Kidney epithelial cell (primary cell): Measurements from ENCODE around the gene PLXDC1. TPM values are rescaled to one million over a fixed set of nuclear protein-coding genes. Genes with fewer than 3 reads are reported as not detected.
"Not testable (repeated sequence)": the region's sequence is repeated elsewhere in the genome, so short reads cannot be mapped to it uniquely, and the experiment has no call there.

ENCODE experiments used
- DNase-seq: peaks from one replicate; pipeline ENCODE4 v3.0.0-alpha.2; 2010; ENCODE audit warnings: low read depth
- H3K27me3 ChIP-seq: 2 replicates; pipeline ENCODE4 v1.6.0; 2011; ENCODE audit warnings: low read length; ENCODE audit not compliant: control insufficient read depth, insufficient read depth
- H3K36me3 ChIP-seq: 2 replicates; pipeline ENCODE4 v1.5.1; 2011; ENCODE audit warnings: low read length; ENCODE audit not compliant: control insufficient read depth, insufficient read depth
- H3K4me3 ChIP-seq: 2 replicates; pipeline ENCODE4 v1.5.1; 2011; ENCODE audit warnings: low read depth, mild to moderate bottlenecking, control low read depth, low read length
- total RNA-seq: library from RNA; depleted of rRNA; stranded (reverse); fragments of >200 nt; gene quantifications from 2 replicates; pipeline ENCODE4 v1.2.3, GENCODE V29; 2015
- TF ChIP-seq, protein P1 (sequence below): IDR thresholded peaks from 2 replicates; pipeline ENCODE4 v1.5.1; 2011; ENCODE audit warnings: mild to moderate bottlenecking, moderate library complexity, low read length, control low read depth, inconsistent platforms; ENCODE audit not compliant: insufficient read depth, poor library complexity, severe bottlenecking

Gene PLXDC1
- total RNA-seq, 1 donor from 2014 or later: 0.67 TPM

DNA sequence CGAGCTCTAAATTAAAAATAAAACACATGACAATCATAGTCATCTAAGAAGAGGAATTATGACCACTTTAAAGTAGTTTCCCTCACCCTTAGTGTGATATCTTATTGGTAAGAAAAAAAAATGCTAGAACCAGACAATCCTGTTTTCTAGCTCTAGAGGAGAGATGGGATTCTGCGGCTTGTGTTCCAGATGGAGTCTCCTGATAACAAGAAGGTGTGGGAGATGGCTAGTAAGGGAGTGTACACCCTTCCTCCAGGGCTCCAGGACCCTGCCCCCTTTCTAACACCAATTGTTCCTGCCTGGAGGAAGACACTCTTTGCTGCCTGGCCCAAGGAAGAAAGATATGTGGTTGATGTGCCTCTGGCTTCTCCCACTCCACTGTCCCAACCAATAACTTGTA lies 115.4 kb downstream of the PLXDC1 start:
- TF ChIP-seq, protein P1, sequence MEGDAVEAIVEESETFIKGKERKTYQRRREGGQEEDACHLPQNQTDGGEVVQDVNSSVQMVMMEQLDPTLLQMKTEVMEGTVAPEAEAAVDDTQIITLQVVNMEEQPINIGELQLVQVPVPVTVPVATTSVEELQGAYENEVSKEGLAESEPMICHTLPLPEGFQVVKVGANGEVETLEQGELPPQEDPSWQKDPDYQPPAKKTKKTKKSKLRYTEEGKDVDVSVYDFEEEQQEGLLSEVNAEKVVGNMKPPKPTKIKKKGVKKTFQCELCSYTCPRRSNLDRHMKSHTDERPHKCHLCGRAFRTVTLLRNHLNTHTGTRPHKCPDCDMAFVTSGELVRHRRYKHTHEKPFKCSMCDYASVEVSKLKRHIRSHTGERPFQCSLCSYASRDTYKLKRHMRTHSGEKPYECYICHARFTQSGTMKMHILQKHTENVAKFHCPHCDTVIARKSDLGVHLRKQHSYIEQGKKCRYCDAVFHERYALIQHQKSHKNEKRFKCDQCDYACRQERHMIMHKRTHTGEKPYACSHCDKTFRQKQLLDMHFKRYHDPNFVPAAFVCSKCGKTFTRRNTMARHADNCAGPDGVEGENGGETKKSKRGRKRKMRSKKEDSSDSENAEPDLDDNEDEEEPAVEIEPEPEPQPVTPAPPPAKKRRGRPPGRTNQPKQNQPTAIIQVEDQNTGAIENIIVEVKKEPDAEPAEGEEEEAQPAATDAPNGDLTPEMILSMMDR: no peak
- Histone ChIP-seq H3K36me3 (no peaks in the 10 kb centered on the region), H3K27me3 (no peaks in the 10 kb centered on the region), H3K4me3 (no peak overlapping the region)
- no peak for DNase-seq

DNA sequence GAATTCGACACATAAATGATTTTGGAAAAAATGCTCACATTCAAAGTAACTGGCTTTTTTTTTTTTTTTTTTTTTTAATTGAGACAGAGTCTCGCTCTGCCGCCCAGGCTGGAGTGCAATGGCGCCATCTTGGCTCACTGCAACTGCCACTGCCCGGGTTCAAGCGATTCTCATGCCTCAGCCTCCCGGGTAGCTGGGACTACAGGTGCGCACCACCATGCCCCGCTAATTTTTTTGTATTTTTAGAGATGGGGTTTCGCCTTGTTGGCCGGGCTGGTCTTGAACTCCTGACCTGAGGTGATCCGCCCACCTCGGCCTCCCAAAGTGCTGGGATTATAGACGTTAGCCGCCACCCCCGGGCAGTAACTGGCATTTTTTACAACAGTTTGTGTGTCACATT lies 115.9 kb downstream of the PLXDC1 start:
- not testable (repeated sequence) for H3K27me3 ChIP-seq, H3K36me3 ChIP-seq, H3K4me3 ChIP-seq, DNase-seq

DNA sequence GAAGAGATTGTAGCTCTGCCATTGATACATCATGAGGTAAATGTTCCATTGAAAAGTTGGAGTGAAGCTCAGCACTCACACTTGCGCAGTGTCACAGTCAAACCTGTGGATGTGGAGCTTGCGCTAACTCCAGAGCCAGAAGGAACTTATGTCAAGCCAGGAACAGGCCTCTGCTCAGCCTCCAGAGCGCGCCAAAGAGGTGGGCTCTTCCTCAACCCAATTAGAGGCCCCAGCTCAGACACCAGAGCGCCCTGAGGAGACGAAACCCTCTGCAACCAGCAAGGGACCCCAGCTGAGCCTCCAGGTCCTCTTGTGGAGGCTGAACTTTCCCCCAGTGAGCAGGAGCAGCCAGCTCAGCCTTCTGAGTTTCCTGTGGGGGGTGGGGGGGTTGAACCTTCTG lies 122.7 kb downstream of the PLXDC1 start:
- H3K27me3 ChIP-seq: peaks cover 11% of the 10 kb centered on the region
- no peak overlapping the region for H3K4me3 ChIP-seq
- DNase-seq: no peak
- no peaks in the 10 kb centered on the region for H3K36me3 ChIP-seq
- TF ChIP-seq, protein P1: no peak

DNA sequence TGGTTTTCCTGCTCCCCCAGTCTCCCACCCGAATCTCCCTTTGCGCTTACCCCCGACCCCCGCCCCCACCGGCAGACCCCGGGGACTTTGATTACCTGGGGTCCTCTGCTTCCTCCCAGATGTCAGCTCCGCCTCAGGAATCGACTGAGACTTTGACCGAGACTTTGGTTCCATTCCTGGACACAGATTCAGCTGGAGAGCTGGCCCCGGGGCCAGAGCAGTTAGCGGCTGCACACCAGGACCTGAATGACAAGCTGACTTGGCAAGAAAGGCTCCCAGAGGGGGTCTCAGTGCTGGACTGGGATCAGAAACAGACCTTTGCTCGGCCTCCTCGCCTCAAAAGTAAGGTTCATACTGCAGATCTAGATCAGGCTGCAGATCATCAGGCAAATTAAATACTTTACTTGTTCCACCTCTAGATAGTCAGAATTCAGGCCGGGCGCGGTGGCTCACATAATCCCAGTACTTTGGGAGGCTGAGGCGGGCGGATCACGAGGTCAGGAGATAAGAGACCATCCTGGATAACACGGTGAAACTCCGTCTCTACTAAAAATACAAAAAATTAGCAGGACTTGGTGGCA lies 123.9 kb downstream of the PLXDC1 start:
- Histone ChIP-seq H3K36me3 (no peaks in the 10 kb centered on the region), H3K27me3 (peaks cover 11% of the 10 kb centered on the region), H3K4me3 (peak overlapping the region; percentile 12)
- TF ChIP-seq, protein P1: no peak
- no peak for DNase-seq

DNA sequence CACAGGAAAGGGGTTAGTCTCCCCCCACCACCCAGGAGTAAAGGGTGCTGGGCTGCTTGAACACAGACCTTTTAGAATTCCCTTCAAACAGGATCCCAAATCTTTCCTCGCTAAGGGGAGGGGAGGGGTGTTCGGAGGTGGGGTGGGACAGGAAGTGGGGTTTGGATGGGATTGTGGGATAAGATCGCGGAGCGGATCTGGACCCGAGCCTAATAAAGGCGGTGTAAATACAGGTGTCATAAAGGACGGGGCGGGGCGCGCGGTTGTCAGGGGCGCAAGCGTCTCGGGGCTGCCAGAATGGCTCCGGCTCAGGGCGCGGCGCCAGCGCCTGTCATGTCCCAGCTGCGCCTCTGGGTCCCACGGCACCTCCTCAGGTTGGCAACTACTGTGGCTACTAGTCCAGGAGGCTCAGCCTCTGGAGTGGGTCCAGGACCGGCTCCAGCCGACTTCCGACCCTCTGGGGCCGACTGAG lies 124.4 kb downstream of the PLXDC1 start:
- no peak for DNase-seq
- peaks cover 11% of the 10 kb centered on the region for H3K27me3 ChIP-seq

DNA sequence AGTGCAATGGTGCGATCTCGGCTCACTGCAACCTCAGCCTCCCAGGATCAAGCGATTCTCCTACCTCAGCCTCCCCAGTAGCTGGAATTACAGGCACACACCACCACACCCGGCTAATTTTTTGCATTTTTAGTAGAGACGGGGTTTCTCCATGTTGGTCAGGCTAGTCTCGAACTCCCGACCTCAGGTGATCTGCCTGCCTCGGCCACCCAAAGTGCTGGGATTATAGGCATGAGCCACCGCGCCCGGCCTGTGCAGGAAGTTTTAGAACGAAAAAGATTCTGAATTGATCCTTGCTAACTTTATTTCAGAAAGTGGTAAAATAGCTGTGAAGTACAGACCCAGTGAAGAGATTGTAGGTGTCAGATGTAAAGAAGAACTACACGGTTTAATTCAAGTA lies 125.1 kb downstream of the PLXDC1 start:
- DNase-seq, H3K4me3 ChIP-seq, H3K36me3 ChIP-seq: not testable (repeated sequence)
- H3K27me3 ChIP-seq: peaks cover 11% of the 10 kb centered on the region

More for the DNA sequence above, 124.4 kb downstream of the PLXDC1 start:
- Histone ChIP-seq H3K4me3 (peak overlapping the region; percentile 12), H3K36me3 (no peaks in the 10 kb centered on the region)
- TF ChIP-seq, protein P1: no peak

DNA sequence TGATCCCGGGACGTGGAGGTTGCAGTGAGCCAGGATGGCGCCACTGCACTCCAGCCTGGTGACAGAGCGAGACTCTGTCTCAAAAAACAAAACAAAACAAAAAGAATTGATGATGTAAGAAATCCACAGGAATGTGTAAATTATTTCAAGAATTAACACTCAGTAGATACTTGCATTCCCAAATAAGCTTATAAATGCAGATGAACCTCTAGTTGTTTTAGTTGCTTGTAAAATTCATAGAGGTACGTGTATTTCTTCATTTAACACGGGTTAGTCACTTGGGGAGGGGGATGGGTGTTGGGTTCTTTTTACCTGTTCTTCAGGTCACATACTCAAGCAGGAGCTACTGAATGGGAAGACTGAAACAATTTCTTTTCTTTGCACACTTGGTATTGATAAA lies 128.5 kb downstream of the PLXDC1 start:
- DNase-seq: no peak
- no peaks in the 10 kb centered on the region for H3K36me3 ChIP-seq
- TF ChIP-seq, protein P1: no peak
- no peak overlapping the region for H3K4me3 ChIP-seq
- H3K27me3 ChIP-seq: peaks cover 11% of the 10 kb centered on the region

DNA sequence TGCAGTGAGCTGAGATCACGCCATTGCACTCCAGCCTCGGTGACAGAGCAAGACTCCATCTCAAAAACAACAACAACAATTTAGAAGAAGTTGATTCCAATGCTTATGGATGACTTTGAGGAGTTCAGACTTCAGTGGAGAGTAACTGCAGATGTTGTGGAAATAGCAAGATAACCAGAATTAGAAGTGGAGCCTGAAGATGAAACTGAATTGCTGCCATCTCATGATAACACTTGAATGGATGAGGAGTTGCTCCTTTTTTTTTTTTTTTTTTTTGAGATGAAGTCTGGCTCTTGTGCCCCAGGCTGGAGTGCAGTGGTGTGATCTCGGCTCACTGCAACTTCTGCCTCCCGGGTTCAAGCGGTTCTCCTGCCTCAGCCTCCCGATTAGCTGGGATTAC lies 131.4 kb downstream of the PLXDC1 start:
- not testable (repeated sequence) for H3K27me3 ChIP-seq, DNase-seq, H3K4me3 ChIP-seq, H3K36me3 ChIP-seq
